Skeletal muscle satellite cell (primary cell): ENCODE data around the gene ARID1B.

Source experiments
- H3K27me3 ChIP-seq: 2 replicates; pipeline ENCODE4 v1.7.0; 2013; ENCODE audit warnings: low read length; ENCODE audit not compliant: control insufficient read depth, insufficient read depth
- H3K36me3 ChIP-seq: 2 replicates; pipeline ENCODE4 v1.7.0; 2013; ENCODE audit warnings: mild to moderate bottlenecking, control low read depth, low read length; ENCODE audit not compliant: insufficient read depth
- H3K4me1 ChIP-seq: 2 replicates; pipeline ENCODE4 v1.7.0; 2013; ENCODE audit warnings: low read length; ENCODE audit not compliant: control insufficient read depth, insufficient read depth
- H3K4me2 ChIP-seq: 2 replicates; pipeline ENCODE4 v1.7.0; 2013; ENCODE audit warnings: mild to moderate bottlenecking, low read length
- H3K4me3 ChIP-seq: 2 replicates; pipeline ENCODE4 v1.7.0; 2013; ENCODE audit warnings: low read length
- H3K9ac ChIP-seq: 2 replicates; pipeline ENCODE4 v1.7.0; 2013; ENCODE audit warnings: mild to moderate bottlenecking, low read depth, low read length, moderate library complexity
- H3K9me3 ChIP-seq: replicated peaks from 2 replicates; pipeline ENCODE4 v1.7.0; 2013; ENCODE audit warnings: mild to moderate bottlenecking, control low read depth, low read length

Gene ARID1B

GRCh38 chr6:156989159-156989806 is 212.1 kb downstream of the ARID1B start:
- H3K36me3 ChIP-seq: no peaks in the 10 kb centered on the region
- no peaks in the 10 kb centered on the region for H3K27me3 ChIP-seq
- no peak overlapping the region for H3K4me2 ChIP-seq
- no peaks in the 10 kb centered on the region for H3K9me3 ChIP-seq
- no peak overlapping the region for H3K9ac ChIP-seq
- H3K4me1 ChIP-seq: peaks cover 22% of the 10 kb centered on the region
- no peak overlapping the region for H3K4me3 ChIP-seq

GRCh38 chr6:156992020-156992804 is 215.0 kb downstream of the ARID1B start:
- H3K36me3 ChIP-seq: no peaks in the 10 kb centered on the region
- H3K4me2 ChIP-seq: peak overlapping the region; percentile 36
- peaks cover 22% of the 10 kb centered on the region for H3K4me1 ChIP-seq
- no peaks in the 10 kb centered on the region for H3K27me3 ChIP-seq
- no peaks in the 10 kb centered on the region for H3K9me3 ChIP-seq
- no peak overlapping the region for H3K4me3 ChIP-seq
- peak overlapping the region; percentile 9 for H3K9ac ChIP-seq

GRCh38 chr6:156993713-156994112 is 216.5 kb downstream of the ARID1B start:
- peaks cover 15% of the 10 kb centered on the region for H3K4me1 ChIP-seq
- H3K27me3 ChIP-seq: no peaks in the 10 kb centered on the region
- H3K9ac ChIP-seq: no peak overlapping the region
- H3K36me3 ChIP-seq: no peaks in the 10 kb centered on the region
- H3K4me2 ChIP-seq: no peak overlapping the region
- no peaks in the 10 kb centered on the region for H3K9me3 ChIP-seq
- H3K4me3 ChIP-seq: no peak overlapping the region

GRCh38 chr6:156994215-156995076 is 217.3 kb downstream of the ARID1B start:
- Histone ChIP-seq H3K27me3 (no peaks in the 10 kb centered on the region), H3K9me3 (no peaks in the 10 kb centered on the region), H3K9ac (no peak overlapping the region), H3K4me3 (no peak overlapping the region), H3K4me2 (no peak overlapping the region), H3K36me3 (no peaks in the 10 kb centered on the region), H3K4me1 (peaks cover 15% of the 10 kb centered on the region)

- no peaks in the 10 kb centered on the region for H3K27me3 ChIP-seq
- H3K4me3 ChIP-seq: no peak overlapping the region
- H3K9me3 ChIP-seq: no peaks in the 10 kb centered on the region
- H3K4me1 ChIP-seq: peaks cover 15% of the 10 kb centered on the region
- H3K4me2 ChIP-seq: no peak overlapping the region
- no peak overlapping the region for H3K9ac ChIP-seq
- H3K36me3 ChIP-seq: no peaks in the 10 kb centered on the region
Observed at GRCh38 chr6:156995502-156995901, 218.3 kb downstream of the ARID1B start.

GRCh38 chr6:156996265-156996664 is 219.1 kb downstream of the ARID1B start:
- Histone ChIP-seq H3K36me3 (no peaks in the 10 kb centered on the region), H3K4me1 (peaks cover 15% of the 10 kb centered on the region), H3K9ac (no peak overlapping the region), H3K27me3 (no peaks in the 10 kb centered on the region), H3K4me3 (no peak overlapping the region), H3K4me2 (no peak overlapping the region), H3K9me3 (no peaks in the 10 kb centered on the region)

GRCh38 chr6:156998794-156999330 is 221.7 kb downstream of the ARID1B start:
- no peak overlapping the region for H3K9ac ChIP-seq
- no peak overlapping the region for H3K4me2 ChIP-seq
- H3K36me3 ChIP-seq: no peaks in the 10 kb centered on the region
- H3K4me3 ChIP-seq: no peak overlapping the region
- H3K27me3 ChIP-seq: no peaks in the 10 kb centered on the region
- no peaks in the 10 kb centered on the region for H3K4me1 ChIP-seq
- H3K9me3 ChIP-seq: no peaks in the 10 kb centered on the region

GRCh38 chr6:156999762-157000161 is 222.6 kb downstream of the ARID1B start:
- Histone ChIP-seq H3K4me2 (no peak overlapping the region), H3K4me3 (no peak overlapping the region), H3K27me3 (no peaks in the 10 kb centered on the region), H3K9ac (no peak overlapping the region), H3K4me1 (no peaks in the 10 kb centered on the region), H3K9me3 (no peaks in the 10 kb centered on the region), H3K36me3 (no peaks in the 10 kb centered on the region)

GRCh38 chr6:157001716-157002115 is 224.5 kb downstream of the ARID1B start:
- H3K27me3 ChIP-seq: no peaks in the 10 kb centered on the region
- H3K4me3 ChIP-seq: no peak overlapping the region

GRCh38 chr6:157002774-157003173 is 225.6 kb downstream of the ARID1B start:
- no peak overlapping the region for H3K4me2 ChIP-seq
- no peaks in the 10 kb centered on the region for H3K27me3 ChIP-seq
- no peaks in the 10 kb centered on the region for H3K9me3 ChIP-seq
- no peaks in the 10 kb centered on the region for H3K4me1 ChIP-seq
- H3K36me3 ChIP-seq: no peaks in the 10 kb centered on the region
- H3K9ac ChIP-seq: no peak overlapping the region
- H3K4me3 ChIP-seq: no peak overlapping the region

More at GRCh38 chr6:157001716-157002115, 224.5 kb downstream of the ARID1B start:
- Histone ChIP-seq H3K4me2 (no peak overlapping the region), H3K9ac (no peak overlapping the region), H3K9me3 (no peaks in the 10 kb centered on the region), H3K4me1 (no peaks in the 10 kb centered on the region), H3K36me3 (no peaks in the 10 kb centered on the region)

GRCh38 chr6:157005940-157006339 is 228.8 kb downstream of the ARID1B start:
- Histone ChIP-seq H3K9me3 (no peaks in the 10 kb centered on the region), H3K4me2 (no peak overlapping the region), H3K27me3 (no peaks in the 10 kb centered on the region), H3K9ac (no peak overlapping the region), H3K4me1 (no peaks in the 10 kb centered on the region), H3K36me3 (no peaks in the 10 kb centered on the region), H3K4me3 (no peak overlapping the region)
